ENCODE results near the gene SGCA. TPM values are rescaled to one million over a fixed set of nuclear protein-coding genes. Genes with fewer than 3 reads are reported as not detected.

SGCA gene
- total RNA-seq, 6 experiments from 2014 or later, result 0.28 to 0.91 (median 0.76) TPM

DNA sequence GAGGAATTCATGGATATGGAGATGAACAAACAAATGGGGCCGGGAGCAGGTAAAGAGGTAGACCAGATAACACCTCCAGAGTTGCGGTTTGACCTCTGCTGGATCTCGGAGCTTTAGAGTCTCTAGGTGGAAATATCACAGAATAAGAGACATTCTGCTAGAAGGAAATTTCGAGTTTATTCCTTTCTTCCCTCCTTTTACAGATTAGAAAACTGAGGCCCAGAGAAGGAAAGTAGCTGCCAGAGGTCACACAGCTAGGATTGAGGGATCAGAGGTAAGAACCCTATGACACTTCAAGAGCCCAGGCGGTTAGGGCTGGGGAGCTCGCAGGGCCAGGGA lies 43.3 kb downstream of the SGCA start:
- Mint-ChIP-seq H3K4me1 (ENCODE audit: low read depth) (peaks cover 99% of the 10 kb centered on the region), H3K27ac (peak overlapping the region; percentile 100), H3K27me3 (ENCODE audit: insufficient read depth) (peaks cover 4% of the 10 kb centered on the region), H3K4me3 (peak overlapping the region; percentile 46; the same call in 1 of the 2 replicates), H3K36me3 (ENCODE audit: low read depth) (no peaks in the 10 kb centered on the region), H3K9me3 (no peaks in the 10 kb centered on the region)
- no peak for TF ChIP-seq CTCF (IDR thresholded peaks at IDR 0.05)
- DNase-seq, result no peak

- Mint-ChIP-seq H3K36me3 (ENCODE audit: low read depth) (no peaks in the 10 kb centered on the region), H3K27me3 (ENCODE audit: insufficient read depth) (peaks cover 4% of the 10 kb centered on the region)
- DNase-seq, result peak; percentile 99
These were observed 43.9 kb downstream of the SGCA start for GRCh38 chr17:50209472-50210239.

DNA sequence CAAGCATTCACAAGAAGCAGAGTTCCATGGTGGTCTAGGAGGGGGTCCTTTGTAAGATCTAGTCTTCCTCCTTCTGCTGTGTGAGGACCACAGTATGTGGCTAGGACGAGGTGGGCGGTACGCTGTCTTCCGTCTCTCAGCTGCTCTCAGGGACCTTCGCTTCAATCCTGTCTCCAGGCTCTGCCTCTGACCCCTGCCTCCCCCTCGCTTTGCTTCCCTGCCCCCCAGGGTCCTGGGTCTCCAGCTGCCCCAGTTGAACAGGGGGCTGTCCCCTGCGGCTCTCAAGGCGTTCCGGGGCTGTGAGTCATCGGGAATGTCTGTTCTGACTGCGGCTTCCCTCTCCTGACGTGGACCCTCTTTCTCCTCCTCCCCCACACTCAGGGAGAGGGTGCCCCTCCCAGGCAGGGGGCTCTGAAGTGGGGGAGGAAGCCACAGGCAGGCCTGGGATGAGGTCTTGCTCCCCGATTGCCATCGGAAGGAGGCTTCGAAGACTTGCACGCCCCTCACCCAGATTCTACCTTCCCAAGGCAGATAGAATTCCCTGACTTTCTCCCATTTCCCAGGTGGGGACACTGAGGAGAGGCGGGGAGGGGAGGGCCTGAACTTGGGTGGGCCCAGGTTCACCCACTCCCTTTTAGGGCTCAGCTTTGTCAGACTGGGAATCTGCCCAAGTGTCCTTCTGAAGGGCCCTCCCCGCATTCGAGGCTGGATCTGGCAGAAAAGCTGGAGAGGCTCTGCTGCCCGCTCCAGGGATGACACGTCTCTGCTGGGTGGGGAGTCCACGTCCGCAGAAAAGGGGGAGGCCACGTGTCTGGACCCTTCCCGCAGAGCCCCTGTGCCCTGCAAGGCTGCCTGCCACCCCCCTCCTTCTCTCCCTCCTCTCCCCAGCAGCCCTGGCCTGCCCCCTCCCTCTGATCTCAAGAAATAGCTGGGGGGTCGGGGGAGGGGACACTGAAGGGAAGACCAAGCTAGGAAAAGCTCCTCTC lies 44.7 kb downstream of the SGCA start:
- DNase-seq, result peak; percentile 92
- Mint-ChIP-seq H3K4me1 (ENCODE audit: low read depth) (peaks cover 99% of the 10 kb centered on the region), H3K27ac (peak overlapping the region; percentile 100)

More at GRCh38 chr17:50209472-50210239, 43.9 kb downstream of the SGCA start:
- Mint-ChIP-seq H3K4me1 (ENCODE audit: low read depth) (peaks cover 99% of the 10 kb centered on the region), H3K9me3 (no peaks in the 10 kb centered on the region), H3K27ac (peak overlapping the region; percentile 100), H3K4me3 (peak overlapping the region; percentile 87)
- no peak for TF ChIP-seq CTCF (IDR thresholded peaks at IDR 0.05)

DNA sequence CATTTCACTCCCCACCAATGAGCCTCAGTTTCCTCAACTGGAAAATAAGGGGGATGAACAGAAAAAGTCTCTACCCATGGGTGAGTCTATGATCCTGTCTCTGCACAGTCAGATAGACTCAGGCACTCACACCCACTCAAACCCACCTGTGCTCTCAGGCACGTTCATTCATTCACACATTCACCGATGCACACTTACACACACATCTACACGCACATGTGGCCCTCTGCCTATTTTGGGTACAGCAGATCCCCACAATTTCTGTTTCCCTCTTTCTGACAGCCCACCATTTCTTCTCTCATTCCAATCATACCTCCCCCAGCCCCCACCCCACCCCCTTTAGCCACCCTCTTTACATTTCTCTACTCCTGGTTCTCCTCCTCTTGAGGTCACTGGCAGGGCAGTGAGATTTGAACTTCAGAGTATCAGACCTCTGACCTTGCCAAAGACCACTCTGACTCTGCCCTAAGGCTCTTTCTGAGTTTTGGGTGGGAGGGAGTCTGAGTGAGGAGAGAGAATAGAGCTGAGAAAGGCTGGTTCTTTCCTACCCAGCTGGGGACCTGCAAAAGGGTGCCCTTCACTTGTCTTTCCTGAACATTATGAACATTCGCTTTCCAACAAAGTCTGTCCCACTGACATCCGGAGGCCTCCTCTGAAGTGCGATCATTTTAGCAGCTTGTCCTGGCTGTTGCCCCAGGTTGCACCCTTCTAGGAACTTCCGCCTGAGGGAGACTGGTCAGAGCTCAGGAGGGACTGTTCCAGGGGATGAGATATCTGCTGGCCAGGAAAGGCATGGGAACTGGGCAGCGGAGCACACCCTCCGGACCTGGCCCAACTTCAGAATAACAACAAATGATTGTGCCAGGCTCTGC lies 45.7 kb downstream of the SGCA start:
- Mint-ChIP-seq H3K4me3 (peak overlapping the region; percentile 87), H3K36me3 (ENCODE audit: low read depth) (no peaks in the 10 kb centered on the region), H3K27ac (peak overlapping the region; percentile 100), H3K27me3 (ENCODE audit: insufficient read depth) (peaks cover 4% of the 10 kb centered on the region), H3K9me3 (no peaks in the 10 kb centered on the region), H3K4me1 (ENCODE audit: low read depth) (peaks cover 99% of the 10 kb centered on the region)
- peak; percentile 7; the same call in 1 of the 2 replicates for TF ChIP-seq CTCF (IDR thresholded peaks at IDR 0.05)
- peak; percentile 67 for DNase-seq

More for the DNA sequence above, 44.7 kb downstream of the SGCA start:
- Mint-ChIP-seq H3K4me3 (peak overlapping the region; percentile 87), H3K9me3 (no peaks in the 10 kb centered on the region), H3K36me3 (ENCODE audit: low read depth) (no peaks in the 10 kb centered on the region), H3K27me3 (ENCODE audit: insufficient read depth) (peaks cover 4% of the 10 kb centered on the region)
- TF ChIP-seq CTCF (IDR thresholded peaks at IDR 0.05), result no peak

All from HFFc6 (cell line).